Measurements from ENCODE around the gene TMEM88. TPM values are rescaled to one million over a fixed set of nuclear protein-coding genes. Genes with fewer than 3 reads are reported as not detected.

The TMEM88 gene
- total and polyA plus RNA-seq, 2 of the 8 experiments (the other 6 are each of a cell fraction or from before 2014, with no cell fraction given), result 0.69 to 8.8 TPM

- Histone ChIP-seq H3K27ac (ENCODE audit: low read depth, low read length) (no peak overlapping the region), H4K5ac (ENCODE audit: insufficient read length, low read depth, low read length) (no peak overlapping the region), H2AFZ (ENCODE audit: low read length) (no peak overlapping the region), H2BK120ac (replicated peaks; ENCODE audit: low read depth, low read length) (no peak overlapping the region), H4K91ac (replicated peaks; ENCODE audit: insufficient read length, low read length) (no peak overlapping the region), H3K4ac (replicated peaks; ENCODE audit: insufficient read length, low read depth, low read length) (no peak overlapping the region), H3K79me2 (ENCODE audit: control insufficient read depth in 1 of 2, insufficient read depth in 2 of 2, low read length in 2 of 2) (no peaks in the 10 kb centered on the region), H3K56ac (replicated peaks; ENCODE audit: insufficient read length, low read depth, low read length) (no peak overlapping the region), H2BK20ac (ENCODE audit: low read length) (no peak overlapping the region), H3K23me2 (ENCODE audit: low read depth, low read length) (peaks cover 50% of the 10 kb centered on the region), H3K4me2 (ENCODE audit: insufficient read depth in 1 of 2, low read depth in 2 of 2, low read length in 2 of 2) (peak overlapping the region in 1 of 2 experiments; percentile 84; a peak in 1 of 4 replicates), H2BK15ac (ENCODE audit: low read length) (no peak overlapping the region), H3K9ac (replicated peaks in 1 of 4; ENCODE audit: extremely low read depth in 1 of 4, low read depth in 3 of 4, low read length in 3 of 4) (no peak overlapping the region; a peak in 1 of 7 replicates), H2BK5ac (ENCODE audit: low read depth, low read length) (no peak overlapping the region), H3K18ac (ENCODE audit: extremely low read depth, low read length) (peak overlapping the region; percentile 71; the same call in 1 of the 2 replicates), H3K9me3 (ENCODE audit: insufficient read depth in 2 of 2, low read depth in 1 of 2, low read length in 1 of 2) (no peaks in the 10 kb centered on the region), H3K23ac (ENCODE audit: insufficient read length) (no peak overlapping the region), H2AK5ac (ENCODE audit: low read depth, low read length) (0 out of 2 replicates have a peak overlapping the region, but pooled peaks have one; percentile 60), H3K36me3 (ENCODE audit: control insufficient read depth in 2 of 4, insufficient read depth in 4 of 4, low read length in 3 of 4) (no peaks in the 10 kb centered on the region), H3K4me1 (replicated peaks in 1 of 4; ENCODE audit: control insufficient read depth in 3 of 4, insufficient read depth in 4 of 4, low read length in 3 of 4) (peaks cover 10 to 31% (median 19%) of the 10 kb centered on the region in 4 experiments), H3K14ac (ENCODE audit: insufficient read length) (no peak overlapping the region), H2BK12ac (ENCODE audit: low read depth, low read length) (peak overlapping the region; percentile 82; the same call in 1 of the 2 replicates), H4K20me1 (replicated peaks in 1 of 2; ENCODE audit: control insufficient read depth in 1 of 2, insufficient read depth in 2 of 2, low read length in 2 of 2) (peaks cover 4 to 34% of the 10 kb centered on the region in 2 experiments), H4K8ac (ENCODE audit: extremely low read depth, insufficient read depth, low read length) (no peak overlapping the region), H3K79me1 (ENCODE audit: low read depth, low read length) (no peaks in the 10 kb centered on the region), H3K4me3 (ENCODE audit: extremely low read depth in 1 of 4, insufficient read depth in 2 of 4, low read depth in 3 of 4, low read length in 4 of 4) (no peak overlapping the region; a peak in 1 of 8 replicates), H3K27me3 (replicated peaks in 1 of 4; ENCODE audit: control insufficient read depth in 3 of 4, extremely low read depth in 1 of 4, insufficient read depth in 3 of 4, low read length in 3 of 4) (peaks cover 18 to 50% (median 43%) of the 10 kb centered on the region in 4 experiments)
- TF ChIP-seq HDAC2 (IDR thresholded peaks at IDR 0.05; ENCODE audit: borderline replicate concordance in 1 of 2, low read depth in 2 of 2, low read length in 2 of 2) (no peak), USF2 (IDR thresholded peaks at IDR 0.05; ENCODE audit: low read length) (no peak), FOSL1 (IDR thresholded peaks at IDR 0.05; ENCODE audit: insufficient read depth, low read depth, low read length) (no peak), SP4 (IDR thresholded peaks at IDR 0.05; ENCODE audit: low read length) (no peak), RBBP5 (IDR thresholded peaks at IDR 0.05; ENCODE audit: borderline replicate concordance, low read depth, low read length) (no peak), SP1 (IDR thresholded peaks at IDR 0.05; ENCODE audit: low read depth, low read length) (no peak), BRCA1 (IDR thresholded peaks at IDR 0.05; ENCODE audit: low read depth, low read length) (no peak)
- ChIA-PET CTCF (ENCODE audit: partially characterized antibody) (interaction anchor here (0.7 to 5.0 kb wide), 5 partner anchors 12 to 220 kb away, joined by 3 to 25 read pairs (median 4); partner anchors contain the start of genes CYB5D1 and NAA38), POLR2A (ENCODE audit: partially characterized antibody) (interaction anchor here (3.2 to 5.2 kb wide), 2 partner anchors 12 to 17 kb away, joined by 24 to 34 read pairs; partner anchors contain the start of genes NAA38 and TMEM88)
- WGBS, 2 experiments (ENCODE audit: extremely low coverage in 1 of 2, insufficient coverage in 1 of 2, insufficient read length in 1 of 2, insufficient replicate concordance in 2 of 2, low coverage in 1 of 2, low lambda C conversion rate in 2 of 2, missing lambda C conversion rate in 1 of 2), result 78% methylated on average over 6 of the region's 6 CpGs; no CpG with 5 or more reads in 1 of the 2 experiments
- FAIRE-seq (no peak), DNase-seq (ENCODE audit: low read depth in 1 of 2, low spot score in 2 of 2) (no peak)
These were observed 15.5 kb upstream of the TMEM88 start for GRCh38 chr17:7839190-7839875.
